ENCODE results near the gene EIF4E2. TPM values are rescaled to one million over a fixed set of nuclear protein-coding genes. Genes with fewer than 3 reads are reported as not detected.
A peak's percentile ranks its signal among the peaks of the same experiment; 100 is the strongest.

EIF4E2 gene
- total and polyA plus RNA-seq, 4 experiments from 2014 or later: 72.4 to 80.7 (median 76.5) TPM

- Mint-ChIP-seq H3K27ac (peak overlapping the region in 1 of 7 donors; percentile 25), H3K36me3 (peaks cover 51 to 71% of the 10 kb centered on the region in 2 donors), H3K27me3 (no peaks in the 10 kb centered on the region), H3K4me3 (no peak overlapping the region), H3K9me3 (no peaks in the 10 kb centered on the region), H3K4me1 (peaks cover 0 to 2% (median 0%) of the 10 kb centered on the region in 4 donors)
- intact Hi-C loops (cut with micrococcal nuclease): no loop called here
- no peaks in the 10 kb centered on the region for H3K27me3 ChIP-seq (ENCODE audit: insufficient read depth, low read length)
- H3K9me3 ChIP-seq (ENCODE audit: control insufficient read depth in 1 of 2, low read length in 2 of 2): no peaks in the 10 kb centered on the region
- H3K27ac ChIP-seq (ENCODE audit: low read depth, low read length): no peak overlapping the region
- no peak for DNase-seq
- no peaks in the 10 kb centered on the region for H3K4me1 ChIP-seq (ENCODE audit: insufficient read depth, low read length)
- CTCF ChIA-PET (ENCODE audit: partially characterized antibody): no interaction called here
- H3K4me3 ChIP-seq (ENCODE audit: low read length in 2 of 2): no peak overlapping the region
- peaks cover 31% of the 10 kb centered on the region for H3K36me3 ChIP-seq (ENCODE audit: insufficient read depth, low read length)
- POLR2A ChIA-PET (ENCODE audit: partially characterized antibody): interaction anchor here (1.8 kb wide), 1 partner anchor 26 kb away, joined by 6 read pairs; the partner anchor contains the start of genes EIF4E2 and TIGD1
These were observed 26.5 kb downstream of the EIF4E2 start for GRCh38 chr2:232576995-232577394.

- H3K27ac ChIP-seq (ENCODE audit: low read depth, low read length): no peak overlapping the region
- Mint-ChIP-seq H3K4me1 (peaks cover 0 to 2% (median 0%) of the 10 kb centered on the region in 4 donors), H3K4me3 (no peak overlapping the region), H3K27ac (peak overlapping the region in 1 of 7 donors; percentile 74), H3K36me3 (peaks cover 59 to 74% of the 10 kb centered on the region in 2 donors), H3K27me3 (no peaks in the 10 kb centered on the region), H3K9me3 (peaks cover 0 to 2% (median 0%) of the 10 kb centered on the region in 8 donors)
- H3K4me3 ChIP-seq (ENCODE audit: low read length in 2 of 2): no peak overlapping the region
- ChIA-PET POLR2A (ENCODE audit: partially characterized antibody) (interaction anchor here (1.8 kb wide), 1 partner anchor 27 kb away, joined by 6 read pairs; the partner anchor contains the start of genes EIF4E2 and TIGD1), CTCF (ENCODE audit: partially characterized antibody) (interaction anchor here (1.5 kb wide), 1 partner anchor 9 kb away, joined by 3 read pairs; no protein-coding TSS in a partner anchor)
- DNase-seq: no peak
- intact Hi-C loops (cut with micrococcal nuclease): no loop called here
- H3K4me1 ChIP-seq (ENCODE audit: insufficient read depth, low read length): no peaks in the 10 kb centered on the region
- peaks cover 29% of the 10 kb centered on the region for H3K36me3 ChIP-seq (ENCODE audit: insufficient read depth, low read length)
- H3K27me3 ChIP-seq (ENCODE audit: insufficient read depth, low read length): no peaks in the 10 kb centered on the region
- no peaks in the 10 kb centered on the region for H3K9me3 ChIP-seq (ENCODE audit: control insufficient read depth in 1 of 2, low read length in 2 of 2)
These were observed 27.4 kb downstream of the EIF4E2 start for GRCh38 chr2:232577841-232578240.

DNA sequence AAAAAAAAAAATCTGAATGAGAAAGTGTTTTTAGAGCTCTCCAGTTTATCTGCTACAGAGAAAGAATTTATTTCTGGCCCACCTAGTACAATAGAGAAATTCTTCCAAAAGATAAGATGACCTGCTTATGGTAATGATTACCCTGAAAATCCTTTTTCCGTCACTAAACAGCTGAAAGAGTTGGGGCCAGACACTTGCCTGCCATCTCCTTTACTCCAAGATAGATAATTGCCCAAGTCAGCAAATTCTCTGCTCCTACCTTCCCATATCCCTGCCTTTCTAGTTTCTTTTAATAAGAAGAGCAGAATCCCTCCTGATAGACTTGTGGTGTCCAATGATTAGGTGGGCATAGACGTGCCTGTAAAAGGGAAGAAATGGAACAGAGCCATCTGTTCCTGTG is 28.1 kb downstream of the EIF4E2 start:
- Histone ChIP-seq H3K27me3 (ENCODE audit: insufficient read depth, low read length) (no peaks in the 10 kb centered on the region), H3K36me3 (ENCODE audit: insufficient read depth, low read length) (peaks cover 23% of the 10 kb centered on the region), H3K9me3 (ENCODE audit: control insufficient read depth in 1 of 2, low read length in 2 of 2) (no peaks in the 10 kb centered on the region), H3K27ac (ENCODE audit: low read depth, low read length) (no peak overlapping the region), H3K4me1 (ENCODE audit: insufficient read depth, low read length) (no peaks in the 10 kb centered on the region), H3K4me3 (ENCODE audit: low read length in 2 of 2) (no peak overlapping the region)
- peaks cover 0 to 2% (median 0%) of the 10 kb centered on the region in 4 donors for H3K4me1 Mint-ChIP-seq
- H3K27ac Mint-ChIP-seq: no peak overlapping the region
- ChIA-PET CTCF (ENCODE audit: partially characterized antibody) (interaction anchor here (1.5 kb wide), 1 partner anchor 8 kb away, joined by 3 read pairs; no protein-coding TSS in a partner anchor), POLR2A (ENCODE audit: partially characterized antibody) (no interaction called here)
- H3K4me3 Mint-ChIP-seq: no peak overlapping the region
- H3K27me3 Mint-ChIP-seq: no peaks in the 10 kb centered on the region
- H3K36me3 Mint-ChIP-seq: peaks cover 67 to 76% of the 10 kb centered on the region in 2 donors
- DNase-seq: no peak
- peaks cover 0 to 2% (median 0%) of the 10 kb centered on the region in 8 donors for H3K9me3 Mint-ChIP-seq
- intact Hi-C loops (cut with micrococcal nuclease): no loop called here

- intact Hi-C loops (cut with micrococcal nuclease): no loop called here
- H3K27me3 ChIP-seq (ENCODE audit: insufficient read depth, low read length): no peaks in the 10 kb centered on the region
- Mint-ChIP-seq H3K4me1 (peaks cover 0 to 2% (median 0%) of the 10 kb centered on the region in 4 donors), H3K4me3 (no peak overlapping the region), H3K9me3 (peaks cover 0 to 2% (median 0%) of the 10 kb centered on the region in 8 donors), H3K27ac (peak overlapping the region in 1 of 7 donors; percentile 29), H3K36me3 (peaks cover 67 to 70% of the 10 kb centered on the region in 2 donors), H3K27me3 (no peaks in the 10 kb centered on the region)
- DNase-seq: no peak
- no peak overlapping the region for H3K4me3 ChIP-seq (ENCODE audit: low read length in 2 of 2)
- POLR2A ChIA-PET (ENCODE audit: partially characterized antibody): no interaction called here
- no peak overlapping the region for H3K27ac ChIP-seq (ENCODE audit: low read depth, low read length)
- no peaks in the 10 kb centered on the region for H3K4me1 ChIP-seq (ENCODE audit: insufficient read depth, low read length)
- peaks cover 14% of the 10 kb centered on the region for H3K36me3 ChIP-seq (ENCODE audit: insufficient read depth, low read length)
- CTCF ChIA-PET (ENCODE audit: partially characterized antibody): no interaction called here
- H3K9me3 ChIP-seq (ENCODE audit: control insufficient read depth in 1 of 2, low read length in 2 of 2): no peaks in the 10 kb centered on the region
These were observed 30.1 kb downstream of the EIF4E2 start for GRCh38 chr2:232580648-232580981.

GRCh38 chr2:232581725-232582124 is 31.2 kb downstream of the EIF4E2 start:
- Histone ChIP-seq H3K4me3 (ENCODE audit: low read length in 2 of 2) (no peak overlapping the region), H3K36me3 (ENCODE audit: insufficient read depth, low read length) (peaks cover 14% of the 10 kb centered on the region)

GRCh38 chr2:232584238-232584637 is 33.7 kb downstream of the EIF4E2 start:
- peaks cover 0 to 2% (median 0%) of the 10 kb centered on the region in 8 donors for H3K9me3 Mint-ChIP-seq
- H3K27ac Mint-ChIP-seq: no peak overlapping the region
- H3K4me1 Mint-ChIP-seq: no peaks in the 10 kb centered on the region
- Histone ChIP-seq H3K4me1 (ENCODE audit: insufficient read depth, low read length) (no peaks in the 10 kb centered on the region), H3K36me3 (ENCODE audit: insufficient read depth, low read length) (peaks cover 14% of the 10 kb centered on the region), H3K27ac (ENCODE audit: low read depth, low read length) (no peak overlapping the region), H3K9me3 (ENCODE audit: control insufficient read depth in 1 of 2, low read length in 2 of 2) (no peaks in the 10 kb centered on the region), H3K4me3 (ENCODE audit: low read length in 2 of 2) (no peak overlapping the region), H3K27me3 (ENCODE audit: insufficient read depth, low read length) (no peaks in the 10 kb centered on the region)
- intact Hi-C loops (cut with micrococcal nuclease): no loop called here
- ChIA-PET CTCF (ENCODE audit: partially characterized antibody) (no interaction called here), POLR2A (ENCODE audit: partially characterized antibody) (no interaction called here)
- no peak overlapping the region for H3K4me3 Mint-ChIP-seq
- H3K27me3 Mint-ChIP-seq: peaks cover 0 to 1% of the 10 kb centered on the region in 2 donors
- DNase-seq: no peak
- H3K36me3 Mint-ChIP-seq: peaks cover 49 to 51% of the 10 kb centered on the region in 2 donors

More at GRCh38 chr2:232581725-232582124, 31.2 kb downstream of the EIF4E2 start:
- Mint-ChIP-seq H3K9me3 (peaks cover 0 to 2% (median 0%) of the 10 kb centered on the region in 8 donors), H3K36me3 (peaks cover 61 to 63% of the 10 kb centered on the region in 2 donors), H3K4me1 (peaks cover 0 to 2% (median 0%) of the 10 kb centered on the region in 4 donors), H3K4me3 (no peak overlapping the region), H3K27me3 (no peaks in the 10 kb centered on the region), H3K27ac (no peak overlapping the region)
- H3K4me1 ChIP-seq (ENCODE audit: insufficient read depth, low read length): no peaks in the 10 kb centered on the region
- H3K27me3 ChIP-seq (ENCODE audit: insufficient read depth, low read length): no peaks in the 10 kb centered on the region
- no peak for DNase-seq
- intact Hi-C loops (cut with micrococcal nuclease): no loop called here
- no peaks in the 10 kb centered on the region for H3K9me3 ChIP-seq (ENCODE audit: control insufficient read depth in 1 of 2, low read length in 2 of 2)
- ChIA-PET CTCF (ENCODE audit: partially characterized antibody) (interaction anchor here (0.6 kb wide), 1 partner anchor 24 kb away, joined by 3 read pairs; no protein-coding TSS in a partner anchor), POLR2A (ENCODE audit: partially characterized antibody) (interaction anchor here (1.3 kb wide), 1 partner anchor 31 kb away, joined by 4 read pairs; the partner anchor contains the start of genes EIF4E2 and TIGD1)
- H3K27ac ChIP-seq (ENCODE audit: low read depth, low read length): no peak overlapping the region

DNA sequence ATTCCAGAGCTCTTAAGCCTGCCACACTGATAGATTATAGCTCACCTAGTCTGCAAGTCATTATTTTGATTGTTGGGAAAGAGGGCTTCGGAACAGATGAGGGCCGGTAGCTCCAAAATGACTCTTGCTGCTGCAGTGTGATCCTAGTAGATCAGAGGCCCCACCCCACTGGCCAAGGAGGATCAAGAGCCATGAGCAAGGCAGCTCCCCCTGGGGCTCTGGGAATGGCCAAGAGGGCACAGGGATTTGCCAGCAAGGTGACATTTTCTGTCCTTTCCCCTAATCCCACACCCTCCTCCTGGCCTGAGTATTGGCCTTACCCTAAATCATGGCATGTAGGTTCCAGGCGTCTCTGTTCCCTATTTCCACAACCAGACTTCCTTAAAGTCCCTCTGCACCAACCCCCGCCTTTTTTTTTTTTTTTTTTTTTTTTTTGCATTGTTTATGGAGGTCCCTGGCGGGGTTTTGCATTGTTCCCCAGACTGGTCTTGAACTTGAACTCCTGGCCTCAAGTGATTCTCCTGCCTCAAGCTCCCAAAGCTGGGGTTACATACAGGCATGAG is 36.5 kb downstream of the EIF4E2 start:
- CTCF ChIA-PET (ENCODE audit: partially characterized antibody): interaction anchor here (1.0 to 1.1 kb wide), 2 partner anchors 9 to 19 kb away, joined by 3 read pairs; no protein-coding TSS in a partner anchor

More for the DNA sequence above, 36.5 kb downstream of the EIF4E2 start:
- intact Hi-C loops (cut with micrococcal nuclease): no loop called here
- Histone ChIP-seq H3K27ac (ENCODE audit: low read depth, low read length) (no peak overlapping the region), H3K9me3 (ENCODE audit: control insufficient read depth in 1 of 2, low read length in 2 of 2) (no peaks in the 10 kb centered on the region), H3K27me3 (ENCODE audit: insufficient read depth, low read length) (no peaks in the 10 kb centered on the region), H3K36me3 (ENCODE audit: insufficient read depth, low read length) (peaks cover 1% of the 10 kb centered on the region), H3K4me3 (ENCODE audit: low read length in 2 of 2) (no peak overlapping the region), H3K4me1 (ENCODE audit: insufficient read depth, low read length) (no peaks in the 10 kb centered on the region)
- peaks cover 0 to 1% of the 10 kb centered on the region in 2 donors for H3K27me3 Mint-ChIP-seq
- no peak overlapping the region for H3K4me3 Mint-ChIP-seq
- no peaks in the 10 kb centered on the region for H3K4me1 Mint-ChIP-seq
- no peak overlapping the region for H3K27ac Mint-ChIP-seq
- POLR2A ChIA-PET (ENCODE audit: partially characterized antibody): interaction anchor here (1.2 kb wide), 1 partner anchor 18 kb away, joined by 3 read pairs; no protein-coding TSS in a partner anchor
- H3K36me3 Mint-ChIP-seq: peaks cover 29 to 31% of the 10 kb centered on the region in 2 donors
- H3K9me3 Mint-ChIP-seq: peaks cover 0 to 2% (median 0%) of the 10 kb centered on the region in 8 donors
- no peak for DNase-seq

Data from CD4-positive, alpha-beta memory T cell (primary cell).